HK-2 (cell line): ENCODE data around the gene CYTH3.
A peak's percentile ranks its signal among the peaks of the same experiment; 100 is the strongest.
"Not testable (repeated sequence)": the region's sequence is repeated elsewhere in the genome, so short reads cannot be mapped to it uniquely, and the experiment has no call there.

ENCODE experiments used
- DNase-seq: peaks from one replicate; pipeline ENCODE4 v3.0.0-alpha.2; 2018; ENCODE audit not compliant: unreplicated experiment

The CYTH3 gene

GRCh38 chr7:6193709-6194108 lies 78.7 kb downstream of the CYTH3 start:
- no peak for DNase-seq

GRCh38 chr7:6190563-6190962 lies 81.9 kb downstream of the CYTH3 start:
- DNase-seq, result not testable (repeated sequence)

- DNase-seq, result no peak
Measured at GRCh38 chr7:6188389-6188788, 84.0 kb downstream of the CYTH3 start.

DNA sequence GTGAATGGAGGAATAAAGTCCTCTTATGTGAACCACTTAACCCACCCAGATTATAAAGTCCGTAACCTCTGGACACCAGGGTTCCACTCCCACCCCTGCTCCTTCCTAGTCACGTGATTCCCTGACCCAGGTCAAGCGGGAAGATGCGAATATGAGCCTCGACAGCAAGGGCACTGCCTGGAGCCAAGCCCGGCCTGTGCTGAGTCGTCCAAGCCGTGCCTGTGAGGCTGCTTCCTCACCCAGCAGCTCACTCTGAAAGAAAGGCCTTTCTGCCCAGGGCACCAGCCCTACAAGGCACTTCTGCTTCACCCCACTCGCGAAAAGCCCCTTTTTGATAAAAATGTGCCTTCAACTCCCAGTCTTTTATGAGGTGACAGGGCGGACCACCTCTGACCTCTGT lies 85.8 kb downstream of the CYTH3 start:
- no peak for DNase-seq

- no peak for DNase-seq
Measured at GRCh38 chr7:6182993-6183392, 89.4 kb downstream of the CYTH3 start.

- no peak for DNase-seq
Measured at GRCh38 chr7:6181136-6181535, 91.3 kb downstream of the CYTH3 start.

GRCh38 chr7:6180344-6180725 lies 92.1 kb downstream of the CYTH3 start:
- DNase-seq, result no peak

GRCh38 chr7:6179620-6180343 lies 92.6 kb downstream of the CYTH3 start:
- DNase-seq, result no peak

DNA sequence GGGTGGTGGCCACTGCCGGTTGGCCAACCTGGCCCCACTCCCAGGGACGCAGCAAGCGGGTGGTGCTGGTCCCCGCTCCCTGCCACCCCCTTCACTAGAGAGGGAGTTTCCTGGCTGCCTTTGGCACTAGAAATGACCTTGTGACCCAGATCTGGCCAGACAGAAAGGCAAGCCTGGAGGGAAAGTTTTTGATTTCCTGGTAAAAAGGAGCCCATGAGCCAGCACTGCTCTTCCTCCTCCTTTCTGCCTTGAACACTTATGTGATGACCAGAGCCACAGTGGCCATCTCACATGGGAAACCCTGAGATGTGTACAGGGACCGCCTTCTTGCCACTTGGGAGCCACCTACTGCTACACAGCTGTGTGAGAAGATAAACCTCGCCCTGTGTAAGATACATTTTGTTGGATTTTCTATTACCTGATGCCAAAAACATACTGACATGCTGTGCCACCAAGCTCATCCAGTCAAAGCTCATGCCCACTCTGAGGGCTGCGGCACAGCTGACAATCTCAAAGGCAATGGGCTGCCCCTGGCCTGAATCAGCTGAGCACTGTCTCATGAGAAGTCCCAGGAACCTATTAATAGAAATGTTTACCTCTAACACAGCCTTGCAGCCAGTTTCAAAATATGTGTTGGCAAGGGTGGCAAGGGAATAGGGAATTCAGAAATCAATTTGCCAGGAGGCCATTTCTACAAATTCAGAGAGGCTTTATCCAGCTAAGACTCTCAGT lies 94.0 kb downstream of the CYTH3 start:
- no peak for DNase-seq

- DNase-seq, result no peak
Measured at GRCh38 chr7:6175645-6176044, 96.8 kb downstream of the CYTH3 start.

DNA sequence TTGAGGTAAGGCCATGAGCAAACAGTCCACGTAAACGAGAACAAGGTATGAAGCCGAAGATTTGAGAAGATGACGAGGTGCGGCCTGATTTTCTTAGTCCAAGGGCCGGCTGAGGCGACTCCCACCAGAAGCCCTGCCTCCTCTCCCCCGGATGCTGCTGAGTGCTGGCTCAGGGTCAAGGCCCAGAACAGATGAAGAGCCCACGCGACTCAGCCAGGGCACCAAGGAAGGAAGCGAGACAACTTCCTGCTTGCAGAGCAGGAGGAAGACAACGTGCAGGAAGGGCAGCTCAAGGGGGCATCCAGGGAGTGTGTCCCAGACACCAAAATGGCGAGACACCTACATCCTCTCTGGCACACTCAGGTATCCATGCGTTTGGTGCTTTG lies 99.5 kb downstream of the CYTH3 start:
- DNase-seq, result no peak

GRCh38 chr7:6172224-6172909 lies 100.1 kb downstream of the CYTH3 start:
- DNase-seq, result peak; percentile 49

- no peak for DNase-seq
Measured at GRCh38 chr7:6171532-6172223, 100.7 kb downstream of the CYTH3 start.

DNA sequence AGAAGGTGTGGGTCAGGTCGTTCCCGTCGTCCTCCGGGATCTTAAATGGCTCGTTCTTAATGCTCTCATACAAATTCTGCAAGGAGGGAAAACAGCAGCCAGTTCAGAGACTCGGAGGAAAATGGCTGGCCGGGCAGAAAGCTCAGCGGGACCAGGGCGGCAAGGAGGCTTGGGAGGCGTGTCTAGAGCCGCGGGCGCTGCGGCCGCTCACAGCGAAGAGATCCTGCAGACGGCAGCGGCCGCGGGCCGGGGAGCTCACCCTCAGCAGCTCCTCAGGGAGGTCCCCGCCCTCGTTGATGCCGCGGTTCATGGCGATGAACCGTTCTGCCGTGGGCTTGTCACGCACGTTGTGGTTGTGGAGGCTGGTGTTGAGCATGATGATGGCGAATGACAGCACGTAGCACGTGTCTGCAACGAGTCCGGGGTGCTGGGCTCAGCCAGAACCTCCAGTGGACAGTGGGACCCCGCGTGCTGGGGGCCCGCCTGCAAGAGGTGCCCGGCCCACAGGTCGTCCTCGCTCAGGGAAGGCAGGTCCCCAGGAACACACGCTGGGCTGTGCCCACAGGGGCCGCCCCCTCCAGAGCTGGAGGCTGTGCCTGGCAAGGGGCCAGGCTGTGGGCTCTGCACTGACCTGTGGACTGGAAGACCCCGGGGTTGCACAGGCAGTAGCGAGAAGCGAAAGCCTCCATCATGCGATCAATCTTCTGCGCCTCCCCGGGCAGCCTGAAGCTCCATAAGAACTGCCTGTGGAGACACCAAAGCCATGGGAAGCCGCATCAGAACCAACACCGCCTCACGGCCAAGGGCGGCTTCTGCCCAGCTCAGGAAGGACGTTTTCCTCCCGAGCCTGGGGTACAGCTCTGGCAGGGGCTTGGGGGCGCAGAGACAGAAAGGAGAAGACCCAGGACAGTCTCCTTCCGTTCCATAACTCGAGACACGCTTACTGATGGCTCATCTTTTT lies 101.6 kb downstream of the CYTH3 start:
- no peak for DNase-seq

DNA sequence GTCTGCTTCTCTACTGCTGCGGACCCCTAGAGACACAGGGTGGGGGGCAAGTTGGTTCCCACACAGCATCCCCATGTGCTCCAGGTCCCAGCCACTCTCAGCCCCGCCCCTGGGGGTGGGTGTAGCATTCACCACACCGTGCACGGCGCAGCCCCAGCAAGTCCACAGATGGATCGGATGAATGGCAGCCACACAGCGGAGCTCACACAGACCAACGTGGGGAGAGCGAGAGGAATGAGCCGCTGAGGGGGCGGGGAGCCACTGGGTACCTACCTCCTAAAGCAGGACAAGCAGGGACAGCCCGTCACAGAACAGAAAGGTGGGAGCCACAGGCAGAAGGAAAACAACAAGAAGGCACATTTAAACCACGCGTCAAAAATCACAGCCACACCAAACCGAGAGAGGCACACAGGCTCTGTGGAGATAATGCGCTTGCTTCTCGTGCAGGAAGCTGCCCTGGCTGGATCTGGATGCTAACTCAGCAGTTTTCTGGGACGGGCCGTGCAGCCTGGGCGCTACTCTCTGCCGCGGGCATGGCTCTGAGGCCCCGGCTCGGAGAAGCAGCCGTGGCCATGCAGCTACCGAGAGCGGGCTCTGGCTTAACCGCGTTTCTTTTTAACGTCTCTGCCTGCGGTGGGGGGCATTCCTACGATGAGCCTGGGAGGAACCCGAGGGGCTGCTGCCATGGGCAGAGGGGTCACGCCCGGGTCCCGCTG lies 102.5 kb downstream of the CYTH3 start:
- DNase-seq, result no peak

DNA sequence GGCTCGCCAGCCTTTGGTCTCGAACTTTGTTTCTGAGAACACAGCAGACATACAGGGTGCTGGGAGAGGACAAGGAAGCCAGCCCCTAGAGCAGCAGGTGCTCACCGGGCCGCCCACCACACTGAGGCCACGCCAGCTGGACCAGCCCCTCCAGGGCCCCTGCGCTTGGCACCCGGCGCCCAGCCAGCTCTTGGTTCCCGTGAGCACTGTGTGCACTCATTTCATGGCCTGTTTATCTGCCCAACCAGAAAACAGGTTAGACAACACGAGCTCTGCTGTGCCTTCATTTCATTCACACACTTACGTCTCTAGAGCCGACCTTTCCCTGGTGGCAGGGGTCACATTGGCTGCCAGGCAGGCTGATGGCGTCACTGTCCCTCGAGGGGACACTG lies 104.0 kb downstream of the CYTH3 start:
- no peak for DNase-seq

GRCh38 chr7:6167587-6168476 lies 104.6 kb downstream of the CYTH3 start:
- DNase-seq, result no peak

- no peak for DNase-seq
Measured at GRCh38 chr7:6167004-6167551, 105.3 kb downstream of the CYTH3 start.

GRCh38 chr7:6166443-6166891 lies 106.0 kb downstream of the CYTH3 start:
- no peak for DNase-seq
